KMS-11 (cell line): ENCODE measurements around the gene DAPK3.

Source experiments
- H2AFZ ChIP-seq: fragments of 200-600 bp; sonication (generic); 2 replicates; pipeline ENCODE4 v1.6.1; 2016; ENCODE audit warnings: antibody characterized with exemption, mixed run types, low read depth
- H3K27ac ChIP-seq: fragments of 200-600 bp; sonication (generic); 2 replicates; pipeline ENCODE4 v1.6.1; 2016; ENCODE audit warnings: mild to moderate bottlenecking, mixed run types
- H3K27me3 ChIP-seq: fragments of 200-600 bp; sonication (generic); 2 replicates; pipeline ENCODE4 v1.6.1; 2017; ENCODE audit warnings: mild to moderate bottlenecking, low read depth, mixed run types, moderate library complexity; ENCODE audit not compliant: insufficient read depth
- H3K36me3 ChIP-seq: fragments of 200-600 bp; sonication (generic); 2 replicates; pipeline ENCODE4 v1.6.1; 2017; ENCODE audit warnings: mild to moderate bottlenecking, mixed run types; ENCODE audit not compliant: insufficient read depth
- H3K4me1 ChIP-seq: fragments of 200-600 bp; sonication (generic); 2 replicates; pipeline ENCODE4 v1.6.1; 2016; ENCODE audit warnings: mild to moderate bottlenecking, low read depth, mixed run types; ENCODE audit not compliant: poor library complexity, severe bottlenecking
- H3K4me2 ChIP-seq: fragments of 200-600 bp; sonication (generic); 2 replicates; pipeline ENCODE4 v1.7.0; 2016; ENCODE audit warnings: mild to moderate bottlenecking, mixed run types
- H3K4me3 ChIP-seq: fragments of 200-600 bp; sonication (generic); IDR thresholded peaks from 2 replicates; pipeline ENCODE4 v1.6.1; 2017; ENCODE audit warnings: low read depth, low read length, mixed read lengths; ENCODE audit not compliant: insufficient read depth
- H3K79me2 ChIP-seq: fragments of 200-600 bp; sonication (generic); 2 replicates; pipeline ENCODE4 v1.6.1; 2016; ENCODE audit warnings: low read depth, mixed run types; ENCODE audit not compliant: insufficient read depth
- H3K9ac ChIP-seq: fragments of 200-600 bp; sonication (generic); 2 replicates; pipeline ENCODE4 v1.6.1; 2016; ENCODE audit warnings: mild to moderate bottlenecking, mixed run types
- H4K20me1 ChIP-seq: fragments of 200-600 bp; sonication (generic); 2 replicates; pipeline ENCODE4 v1.6.1; 2016; ENCODE audit warnings: mild to moderate bottlenecking, mixed run types; ENCODE audit not compliant: insufficient read depth
- TF ChIP-seq, protein P1 (sequence below): fragments of 200-600 bp; sonication (generic); conservative IDR thresholded peaks from 2 replicates; pipeline ENCODE4 v1.6.1; 2017; ENCODE audit warnings: low read depth, mild to moderate bottlenecking, antibody characterized with exemption, low read length, moderate library complexity, mixed read lengths

The DAPK3 gene

GRCh38 chr19:3978145-3978544, 7.2 kb upstream of the DAPK3 start:
- Histone ChIP-seq H3K79me2 (peaks cover 54% of the 10 kb centered on the region), H3K4me2 (no peak overlapping the region), H3K27ac (no peak overlapping the region), H3K9ac (no peak overlapping the region), H3K36me3 (peaks cover 48% of the 10 kb centered on the region; the same call in 1 of the 2 replicates), H3K4me3 (no peak overlapping the region), H3K4me1 (peaks cover under 1% of the 10 kb centered on the region), H2AFZ (no peak overlapping the region), H3K27me3 (no peaks in the 10 kb centered on the region), H4K20me1 (peaks cover 18% of the 10 kb centered on the region)
- TF ChIP-seq, protein P1, sequence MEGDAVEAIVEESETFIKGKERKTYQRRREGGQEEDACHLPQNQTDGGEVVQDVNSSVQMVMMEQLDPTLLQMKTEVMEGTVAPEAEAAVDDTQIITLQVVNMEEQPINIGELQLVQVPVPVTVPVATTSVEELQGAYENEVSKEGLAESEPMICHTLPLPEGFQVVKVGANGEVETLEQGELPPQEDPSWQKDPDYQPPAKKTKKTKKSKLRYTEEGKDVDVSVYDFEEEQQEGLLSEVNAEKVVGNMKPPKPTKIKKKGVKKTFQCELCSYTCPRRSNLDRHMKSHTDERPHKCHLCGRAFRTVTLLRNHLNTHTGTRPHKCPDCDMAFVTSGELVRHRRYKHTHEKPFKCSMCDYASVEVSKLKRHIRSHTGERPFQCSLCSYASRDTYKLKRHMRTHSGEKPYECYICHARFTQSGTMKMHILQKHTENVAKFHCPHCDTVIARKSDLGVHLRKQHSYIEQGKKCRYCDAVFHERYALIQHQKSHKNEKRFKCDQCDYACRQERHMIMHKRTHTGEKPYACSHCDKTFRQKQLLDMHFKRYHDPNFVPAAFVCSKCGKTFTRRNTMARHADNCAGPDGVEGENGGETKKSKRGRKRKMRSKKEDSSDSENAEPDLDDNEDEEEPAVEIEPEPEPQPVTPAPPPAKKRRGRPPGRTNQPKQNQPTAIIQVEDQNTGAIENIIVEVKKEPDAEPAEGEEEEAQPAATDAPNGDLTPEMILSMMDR: no peak

DNA sequence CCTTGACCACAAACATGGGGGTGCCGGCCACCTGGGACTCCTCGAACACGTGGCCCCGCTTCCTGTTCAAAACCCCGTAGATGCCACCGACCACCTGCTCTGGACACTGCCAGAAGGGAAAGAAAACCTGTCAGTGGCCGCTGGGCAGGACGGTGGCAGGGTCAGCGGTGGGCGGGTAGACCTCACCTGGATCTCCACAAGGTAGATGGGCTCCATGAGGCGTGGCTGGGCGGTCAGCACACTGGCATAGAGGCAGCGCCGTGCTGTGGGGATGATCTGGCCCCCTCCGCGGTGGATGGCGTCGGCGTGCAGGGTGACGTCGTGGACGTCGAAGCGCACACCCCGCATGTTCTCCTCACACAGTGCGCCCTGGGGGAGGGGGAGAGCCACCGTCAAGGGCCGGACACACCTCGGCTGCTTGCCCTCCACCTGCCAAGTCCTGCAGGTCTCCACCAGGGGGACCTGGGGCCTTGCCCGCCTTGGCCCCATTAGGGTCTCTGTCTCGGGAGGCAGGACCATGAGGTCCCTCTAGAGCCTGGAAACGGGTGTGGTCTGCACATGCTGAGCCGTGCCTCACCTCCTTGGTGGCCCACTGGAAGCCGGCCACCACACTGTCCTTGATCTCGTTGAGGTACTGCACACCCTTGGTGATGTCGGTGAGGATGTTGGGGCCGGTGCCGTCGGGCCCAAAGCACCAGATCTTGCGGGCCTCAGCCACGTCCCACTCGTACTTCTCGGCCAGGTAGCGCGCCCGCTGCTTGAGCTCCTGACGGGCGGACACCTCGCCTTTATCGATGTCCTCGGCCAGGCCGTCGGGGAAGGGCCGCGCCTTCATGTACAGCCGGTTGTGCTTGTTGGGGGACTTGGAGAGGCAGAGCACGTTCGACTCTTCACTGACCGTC, 6.6 kb upstream of the DAPK3 start:
- H3K27me3 ChIP-seq: no peaks in the 10 kb centered on the region
- no peak overlapping the region for H2AFZ ChIP-seq
- H4K20me1 ChIP-seq: peaks cover 18% of the 10 kb centered on the region
- peaks cover 48% of the 10 kb centered on the region for H3K79me2 ChIP-seq
- H3K4me2 ChIP-seq: no peak overlapping the region
- peaks cover 43% of the 10 kb centered on the region; the same call in 1 of the 2 replicates for H3K36me3 ChIP-seq
- H3K9ac ChIP-seq: no peak overlapping the region
- TF ChIP-seq, protein P1: no peak
- H3K27ac ChIP-seq: no peak overlapping the region
- no peak overlapping the region for H3K4me3 ChIP-seq
- no peaks in the 10 kb centered on the region for H3K4me1 ChIP-seq

- Histone ChIP-seq H3K27ac (no peak overlapping the region), H2AFZ (no peak overlapping the region), H3K27me3 (no peaks in the 10 kb centered on the region), H3K4me3 (no peak overlapping the region), H3K36me3 (peaks cover 37% of the 10 kb centered on the region; the same call in 1 of the 2 replicates), H3K4me2 (no peak overlapping the region), H3K79me2 (peaks cover 39% of the 10 kb centered on the region), H3K4me1 (peaks cover 3% of the 10 kb centered on the region), H4K20me1 (peaks cover 18% of the 10 kb centered on the region), H3K9ac (no peak overlapping the region)
- TF ChIP-seq, protein P1: no peak
These were observed 5.8 kb upstream of the DAPK3 start for GRCh38 chr19:3976495-3977241.

GRCh38 chr19:3975637-3976087, 4.8 kb upstream of the DAPK3 start:
- Histone ChIP-seq H4K20me1 (peaks cover 13% of the 10 kb centered on the region), H3K4me1 (peaks cover 8% of the 10 kb centered on the region), H3K9ac (no peak overlapping the region), H3K27me3 (no peaks in the 10 kb centered on the region), H3K4me2 (no peak overlapping the region), H3K79me2 (peaks cover 29% of the 10 kb centered on the region), H3K4me3 (no peak overlapping the region), H2AFZ (no peak overlapping the region), H3K27ac (no peak overlapping the region), H3K36me3 (peaks cover 27% of the 10 kb centered on the region; the same call in 1 of the 2 replicates)
- TF ChIP-seq, protein P1: no peak
